Measurements from ENCODE around the gene OR6C65.
"Not testable (repeated sequence)": the region's sequence is repeated elsewhere in the genome, so short reads cannot be mapped to it uniquely, and the experiment has no call there.

Gene OR6C65

DNA sequence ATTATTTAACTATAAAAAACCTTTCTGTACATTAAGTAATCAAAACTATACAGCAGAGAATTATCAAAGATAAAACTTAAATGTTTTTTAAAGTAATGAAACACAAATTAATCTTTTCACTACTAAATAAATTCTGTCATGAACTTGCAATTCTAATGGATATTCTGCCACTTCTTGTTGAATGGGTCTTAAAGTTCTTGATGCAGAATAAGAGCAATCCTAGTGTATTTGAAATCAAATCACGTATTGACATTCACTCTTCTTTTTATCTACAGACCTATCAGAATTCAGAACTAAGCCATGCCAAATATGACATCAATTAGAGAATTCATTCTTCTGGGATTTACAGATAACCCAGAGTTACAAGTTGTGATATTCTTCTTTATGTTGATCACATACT is at the start of gene OR6C65:
Gene OR6C65 (plus strand): TSS at position 301 of the 400 bp plus-strand sequence. CDS start 0 bp downstream, at position 301.
- no peak within 1 kb of the TSS for H3K27ac Mint-ChIP-seq
- H3K4me3 Mint-ChIP-seq = no peak within 1 kb of the TSS
- no peaks in the 10 kb centered on the region for H3K4me1 Mint-ChIP-seq
- DNase-seq = no peak
- no peak for ATAC-seq (replicated peaks)
- H3K9me3 Mint-ChIP-seq = peaks cover 0 to 1% of the 10 kb centered on the region in 2 donors
- no peaks in the 10 kb centered on the region for H3K36me3 Mint-ChIP-seq
- H3K27me3 Mint-ChIP-seq = peaks cover 7 to 9% of the 10 kb centered on the region in 2 donors

DNA sequence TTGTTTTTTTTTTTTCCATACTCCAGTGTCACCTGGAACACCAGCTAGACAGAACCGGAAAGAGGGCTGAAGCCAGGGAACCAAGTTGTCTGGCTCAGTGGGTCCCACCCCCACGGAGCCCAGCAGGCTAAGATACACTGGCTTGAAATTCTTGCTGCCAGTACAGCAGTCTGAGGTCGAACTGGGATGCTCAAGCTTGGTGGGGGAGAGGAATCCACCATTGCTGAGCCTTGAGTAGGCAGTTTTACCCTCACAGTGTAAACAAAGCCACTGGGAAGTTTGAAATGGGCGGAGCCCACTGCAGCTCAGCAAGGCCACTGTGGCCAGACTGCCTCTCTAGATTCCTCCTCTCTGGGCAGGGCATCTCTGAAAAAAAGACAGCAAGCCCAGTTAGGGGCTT is 45.0 kb upstream of the OR6C65 start:
- H3K4me3 Mint-ChIP-seq; DNase-seq; ATAC-seq (replicated peaks); H3K27ac Mint-ChIP-seq; H3K4me1 Mint-ChIP-seq; H3K9me3 Mint-ChIP-seq; H3K36me3 Mint-ChIP-seq: not testable (repeated sequence)
- peaks cover 19 to 33% of the 10 kb centered on the region in 2 donors for H3K27me3 Mint-ChIP-seq

- H3K27me3 Mint-ChIP-seq = peaks cover 23 to 24% of the 10 kb centered on the region in 2 donors
- no peak for ATAC-seq (replicated peaks)
- no peak for DNase-seq
- no peak within 1 kb of the TSS for H3K4me3 Mint-ChIP-seq
- no peaks in the 10 kb centered on the region for H3K4me1 Mint-ChIP-seq
- no peaks in the 10 kb centered on the region for H3K9me3 Mint-ChIP-seq
- H3K36me3 Mint-ChIP-seq = no peaks in the 10 kb centered on the region
- H3K27ac Mint-ChIP-seq = no peak within 1 kb of the TSS
These were observed 37.7 kb upstream of the OR6C65 start, which contains the start of gene OR6C75 for GRCh38 chr12:55362675-55363074. Gene OR6C75 (plus strand): TSS chr12:55362975. CDS start chr12:55365111, 2,136 bp downstream.

DNA sequence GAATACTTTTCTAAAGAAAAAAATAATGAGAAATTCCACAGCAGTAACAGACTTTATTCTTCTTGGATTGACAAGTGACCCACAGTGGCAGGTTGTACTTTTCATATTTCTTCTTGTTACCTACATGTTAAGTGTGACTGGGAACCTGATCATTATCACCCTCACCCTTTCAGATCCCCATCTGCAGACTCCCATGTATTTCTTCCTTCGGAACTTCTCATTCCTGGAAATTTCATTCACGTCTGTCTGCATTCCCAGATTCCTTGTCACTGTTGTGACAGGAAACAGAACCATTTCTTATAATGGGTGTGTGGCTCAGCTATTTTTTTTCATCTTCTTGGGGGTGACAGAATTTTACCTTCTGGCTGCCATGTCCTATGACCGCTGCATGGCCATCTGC is 35.2 kb upstream of the OR6C65 start:
- H3K27me3 Mint-ChIP-seq = peaks cover 14 to 18% of the 10 kb centered on the region in 2 donors
- no peak for DNase-seq
- no peak overlapping the region for H3K4me3 Mint-ChIP-seq
- no peaks in the 10 kb centered on the region for H3K9me3 Mint-ChIP-seq
- no peaks in the 10 kb centered on the region for H3K36me3 Mint-ChIP-seq
- H3K4me1 Mint-ChIP-seq = no peaks in the 10 kb centered on the region
- H3K27ac Mint-ChIP-seq = no peak overlapping the region
- ATAC-seq (replicated peaks) = no peak

DNA sequence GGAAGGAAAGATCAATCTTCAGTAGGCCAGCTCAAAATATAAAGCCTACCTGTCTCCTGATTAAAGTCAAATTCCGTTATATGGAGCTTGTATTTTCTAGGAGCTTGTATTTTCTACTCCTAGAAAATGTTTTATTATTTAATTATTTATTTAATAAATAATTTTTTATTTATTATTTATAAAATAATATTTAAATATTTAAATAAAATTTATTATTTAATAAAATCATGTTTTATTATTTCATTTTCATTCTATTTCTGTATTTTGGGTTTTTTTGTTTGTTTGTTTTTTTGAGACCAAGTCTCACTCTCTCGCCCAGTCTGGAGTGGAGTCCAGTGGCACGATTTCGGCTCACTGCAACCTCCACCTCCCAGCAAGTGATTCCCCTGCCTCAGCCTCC is 27.8 kb upstream of the OR6C65 start:
- no peaks in the 10 kb centered on the region for H3K36me3 Mint-ChIP-seq
- H3K4me1 Mint-ChIP-seq = no peaks in the 10 kb centered on the region
- DNase-seq = no peak
- no peaks in the 10 kb centered on the region for H3K9me3 Mint-ChIP-seq
- no peak overlapping the region for H3K27ac Mint-ChIP-seq
- no peak overlapping the region for H3K4me3 Mint-ChIP-seq
- ATAC-seq (replicated peaks) = no peak
- peaks cover 0 to 11% of the 10 kb centered on the region in 2 donors for H3K27me3 Mint-ChIP-seq

DNA sequence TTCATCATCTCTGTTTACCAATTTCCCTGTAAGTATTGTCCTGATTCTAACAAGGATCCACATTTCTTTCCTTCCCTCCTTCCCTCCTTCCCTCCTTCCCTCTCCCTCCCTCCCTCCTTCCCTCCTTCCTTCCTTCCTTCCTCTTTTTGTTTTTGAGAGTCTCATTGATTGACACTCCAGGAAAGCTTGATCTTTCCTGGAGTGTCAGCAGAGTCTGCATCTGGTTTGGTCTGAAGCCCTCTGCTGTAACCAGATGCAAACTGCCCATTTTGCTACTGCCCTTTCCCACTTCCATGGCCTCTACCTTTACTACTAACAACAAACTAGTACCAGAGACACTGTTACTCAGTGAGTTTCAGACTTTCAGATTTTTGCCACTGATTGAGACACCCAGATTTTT is 14.4 kb upstream of the OR6C65 start:
- Mint-ChIP-seq H3K36me3 (no peaks in the 10 kb centered on the region), H3K27ac (no peak overlapping the region), H3K27me3 (peaks cover 3 to 19% of the 10 kb centered on the region in 2 donors), H3K4me1 (peaks cover 0 to 1% of the 10 kb centered on the region in 2 donors), H3K4me3 (no peak overlapping the region), H3K9me3 (no peaks in the 10 kb centered on the region)
- ATAC-seq (replicated peaks) (no peak), DNase-seq (no peak)

DNA sequence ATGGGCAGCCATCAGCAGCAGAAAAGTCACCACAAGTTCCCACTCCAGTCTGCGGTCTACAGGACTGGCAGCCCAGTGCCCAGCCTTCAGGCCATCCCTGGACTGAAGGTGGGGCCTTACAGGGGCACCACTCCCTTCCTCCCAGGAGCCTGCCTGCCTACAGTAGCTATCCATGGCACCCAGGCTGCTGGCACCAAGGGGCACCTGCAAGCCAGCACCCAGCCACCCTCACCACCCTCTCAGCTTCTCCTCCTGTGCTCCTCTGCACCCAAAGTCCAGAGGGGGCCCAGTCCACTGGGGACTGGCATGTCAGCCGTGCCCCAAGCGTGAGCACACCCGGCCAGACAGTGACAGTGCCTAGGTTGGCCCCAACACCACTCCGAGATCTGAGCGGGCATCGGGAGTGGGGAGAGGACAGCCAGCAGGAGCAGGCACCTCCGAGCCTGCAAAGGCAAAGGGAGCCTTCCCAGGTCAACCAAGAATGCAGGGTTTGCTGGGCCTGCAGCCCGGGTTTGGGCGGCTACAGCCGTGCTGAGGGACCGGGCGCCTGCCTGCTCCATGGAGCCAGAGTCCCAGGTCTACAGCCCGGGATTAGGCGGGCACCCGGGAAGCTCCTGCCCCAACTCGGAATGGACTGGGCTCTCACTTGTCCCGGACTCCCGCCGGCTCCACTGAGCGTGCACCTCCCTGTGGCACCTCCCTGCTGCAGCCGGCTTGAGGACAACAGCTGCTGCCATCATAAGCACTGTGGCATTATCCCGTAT is 8.1 kb upstream of the OR6C65 start:
- H3K27ac Mint-ChIP-seq = no peak overlapping the region
- H3K36me3 Mint-ChIP-seq = no peaks in the 10 kb centered on the region
- ATAC-seq (replicated peaks) (no peak), DNase-seq (no peak)
- no peaks in the 10 kb centered on the region for H3K4me1 Mint-ChIP-seq
- H3K4me3 Mint-ChIP-seq = no peak overlapping the region
- H3K27me3 Mint-ChIP-seq = peaks cover 7 to 26% of the 10 kb centered on the region in 2 donors
- no peaks in the 10 kb centered on the region for H3K9me3 Mint-ChIP-seq

DNA sequence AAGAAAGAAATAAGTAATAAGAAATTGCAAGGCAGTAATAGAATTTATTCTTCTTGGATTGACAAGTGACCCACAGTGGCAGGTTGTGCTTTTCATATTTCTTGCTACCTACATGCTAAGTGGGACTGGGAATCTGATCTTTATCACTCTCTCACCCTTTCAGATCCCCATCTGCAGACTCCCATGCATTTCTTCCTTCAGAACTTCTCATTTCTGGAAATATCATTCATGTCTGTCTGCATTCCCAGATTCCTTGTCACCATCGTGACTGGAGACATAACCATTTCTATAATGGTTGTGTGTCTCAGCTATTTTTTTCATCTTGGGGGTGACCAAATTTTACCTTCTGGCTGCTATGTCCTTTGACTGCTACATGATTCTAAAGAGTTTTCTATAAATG is 4.0 kb upstream of the OR6C65 start:
- Mint-ChIP-seq H3K36me3 (no peaks in the 10 kb centered on the region), H3K27ac (no peak overlapping the region), H3K27me3 (peaks cover 4 to 21% of the 10 kb centered on the region in 2 donors), H3K4me1 (no peaks in the 10 kb centered on the region), H3K4me3 (no peak overlapping the region), H3K9me3 (no peaks in the 10 kb centered on the region)
- no peak for DNase-seq
- ATAC-seq (replicated peaks) = no peak

GRCh38 chr12:55407866-55408265 is 7.5 kb downstream of the OR6C65 start:
- H3K9me3 Mint-ChIP-seq = peaks cover 4 to 7% of the 10 kb centered on the region in 2 donors
- H3K27me3 Mint-ChIP-seq = peaks cover 5% of the 10 kb centered on the region in 2 donors
- DNase-seq = no peak
- no peak for ATAC-seq (replicated peaks)
- no peak overlapping the region for H3K27ac Mint-ChIP-seq
- H3K4me3 Mint-ChIP-seq = no peak overlapping the region
- no peaks in the 10 kb centered on the region for H3K36me3 Mint-ChIP-seq
- no peaks in the 10 kb centered on the region for H3K4me1 Mint-ChIP-seq

GRCh38 chr12:55409133-55409532 is 8.8 kb downstream of the OR6C65 start:
- H3K4me3 Mint-ChIP-seq = not testable (repeated sequence)

GRCh38 chr12:55412138-55412537 is 11.8 kb downstream of the OR6C65 start:
- ATAC-seq (replicated peaks); H3K27ac Mint-ChIP-seq; H3K9me3 Mint-ChIP-seq; H3K4me3 Mint-ChIP-seq; H3K4me1 Mint-ChIP-seq; H3K36me3 Mint-ChIP-seq; DNase-seq: not testable (repeated sequence)
- H3K27me3 Mint-ChIP-seq = peaks cover 15 to 30% of the 10 kb centered on the region in 2 donors

More at GRCh38 chr12:55409133-55409532, 8.8 kb downstream of the OR6C65 start:
- H3K27me3 Mint-ChIP-seq; H3K27ac Mint-ChIP-seq; ATAC-seq (replicated peaks); H3K36me3 Mint-ChIP-seq; H3K4me1 Mint-ChIP-seq; DNase-seq; H3K9me3 Mint-ChIP-seq: not testable (repeated sequence)

- H3K27ac Mint-ChIP-seq; DNase-seq; H3K36me3 Mint-ChIP-seq; ATAC-seq (replicated peaks); H3K9me3 Mint-ChIP-seq; H3K4me1 Mint-ChIP-seq: not testable (repeated sequence)
- Mint-ChIP-seq H3K27me3 (peaks cover 20 to 41% of the 10 kb centered on the region in 2 donors), H3K4me3 (peak overlapping the region in 1 of 2 donors; percentile 29)
These were observed 13.4 kb downstream of the OR6C65 start for GRCh38 chr12:55413498-55414388.

GRCh38 chr12:55414396-55414823 is 14.1 kb downstream of the OR6C65 start:
- not testable (repeated sequence) for DNase-seq, H3K36me3 Mint-ChIP-seq, H3K4me1 Mint-ChIP-seq, H3K4me3 Mint-ChIP-seq, H3K9me3 Mint-ChIP-seq, H3K27ac Mint-ChIP-seq
- peak in 1 of 2 donors; percentile 7 for ATAC-seq (replicated peaks)
- peaks cover 27 to 48% of the 10 kb centered on the region in 2 donors for H3K27me3 Mint-ChIP-seq

GRCh38 chr12:55414889-55415288 is 14.6 kb downstream of the OR6C65 start:
- Mint-ChIP-seq H3K27me3 (peaks cover 32 to 49% of the 10 kb centered on the region in 2 donors), H3K4me3 (peak overlapping the region; percentile 29 to 48)
- not testable (repeated sequence) for H3K9me3 Mint-ChIP-seq, H3K27ac Mint-ChIP-seq, DNase-seq, H3K36me3 Mint-ChIP-seq, H3K4me1 Mint-ChIP-seq
- ATAC-seq (replicated peaks) = peak; percentile 81

Measured in stimulated activated naive B cell treated with anti-CD40 and anti-IgM and Interleukin-4, amounts not matched to agents 10 μg/mL and 1 μg/mL and 100 μg/mL, for 72 hours (primary cell).